ENCODE data around the gene NUFIP1.

The NUFIP1 gene

DNA sequence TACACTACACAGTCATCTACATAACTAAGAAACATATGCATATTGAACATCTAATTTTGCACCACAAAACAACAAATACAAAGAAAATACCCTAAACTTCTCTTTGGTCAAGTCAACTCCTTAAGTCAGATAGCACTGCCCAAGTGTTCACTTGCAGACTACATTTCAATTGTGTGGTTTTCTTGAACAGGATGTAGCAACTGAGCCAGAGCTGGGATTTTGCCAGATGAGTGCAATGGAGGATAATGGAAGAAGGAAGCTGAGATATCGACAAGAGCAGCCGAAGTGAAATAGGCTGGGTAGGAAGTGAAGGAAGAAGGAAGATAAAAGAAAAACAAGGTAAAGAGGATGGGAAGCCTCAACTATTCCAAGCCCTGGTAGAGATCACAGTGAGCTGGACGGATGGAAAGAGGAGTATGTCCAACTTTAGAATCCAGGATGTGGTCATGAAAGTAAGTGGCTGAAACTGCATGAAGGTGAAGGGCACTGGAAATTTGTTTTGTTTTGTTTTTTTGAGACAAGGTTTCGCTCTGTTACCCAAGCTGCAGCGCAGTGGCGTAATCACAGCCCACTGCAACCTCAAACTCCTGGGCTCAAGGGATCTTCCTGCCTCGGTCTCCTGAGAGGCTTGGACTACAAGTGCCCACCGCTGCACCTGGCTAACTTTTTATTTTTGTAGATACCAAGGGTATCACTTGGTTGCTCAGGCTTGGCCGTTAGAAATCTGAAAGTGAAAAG, 15.0 kb downstream of the NUFIP1 start:
- no peaks in the 10 kb centered on the region for H3K9me2 ChIP-seq (replicated peaks; ENCODE audit: insufficient read depth, low read length)
- TF ChIP-seq, protein P1, sequence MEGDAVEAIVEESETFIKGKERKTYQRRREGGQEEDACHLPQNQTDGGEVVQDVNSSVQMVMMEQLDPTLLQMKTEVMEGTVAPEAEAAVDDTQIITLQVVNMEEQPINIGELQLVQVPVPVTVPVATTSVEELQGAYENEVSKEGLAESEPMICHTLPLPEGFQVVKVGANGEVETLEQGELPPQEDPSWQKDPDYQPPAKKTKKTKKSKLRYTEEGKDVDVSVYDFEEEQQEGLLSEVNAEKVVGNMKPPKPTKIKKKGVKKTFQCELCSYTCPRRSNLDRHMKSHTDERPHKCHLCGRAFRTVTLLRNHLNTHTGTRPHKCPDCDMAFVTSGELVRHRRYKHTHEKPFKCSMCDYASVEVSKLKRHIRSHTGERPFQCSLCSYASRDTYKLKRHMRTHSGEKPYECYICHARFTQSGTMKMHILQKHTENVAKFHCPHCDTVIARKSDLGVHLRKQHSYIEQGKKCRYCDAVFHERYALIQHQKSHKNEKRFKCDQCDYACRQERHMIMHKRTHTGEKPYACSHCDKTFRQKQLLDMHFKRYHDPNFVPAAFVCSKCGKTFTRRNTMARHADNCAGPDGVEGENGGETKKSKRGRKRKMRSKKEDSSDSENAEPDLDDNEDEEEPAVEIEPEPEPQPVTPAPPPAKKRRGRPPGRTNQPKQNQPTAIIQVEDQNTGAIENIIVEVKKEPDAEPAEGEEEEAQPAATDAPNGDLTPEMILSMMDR (IDR thresholded peaks at IDR 0.05; ENCODE audit: low read length): no peak
- TF ChIP-seq EZH2phosphoT487 (IDR thresholded peaks at IDR 0.05; ENCODE audit: low read length) (no peak), EZH2 (optimal IDR thresholded peaks at IDR 0.05; ENCODE audit: low read depth, low read length) (no peak)
- no peaks in the 10 kb centered on the region for H3K4me1 ChIP-seq (ENCODE audit: low read length)
- no peaks in the 10 kb centered on the region for H3K27me3 ChIP-seq (replicated peaks; ENCODE audit: insufficient read depth, low read length)
- H3K36me3 ChIP-seq (replicated peaks; ENCODE audit: insufficient read depth, low read length): no peaks in the 10 kb centered on the region
- DNase-seq: no peak
- H3K4me2 ChIP-seq (ENCODE audit: low read depth, low read length): no peak overlapping the region
- no peaks in the 10 kb centered on the region for H4K20me1 ChIP-seq (ENCODE audit: insufficient read depth, low read length)
- no peaks in the 10 kb centered on the region for H3F3A ChIP-seq (ENCODE audit: insufficient read depth, low read length)
- H3K9me3 ChIP-seq (replicated peaks; ENCODE audit: insufficient read depth, low read length): no peaks in the 10 kb centered on the region
- no peak overlapping the region for H3K9ac ChIP-seq (ENCODE audit: low read length)
- H2AFZ ChIP-seq (ENCODE audit: low read length): no peak overlapping the region
- no peak overlapping the region for H3K4me3 ChIP-seq (ENCODE audit: low read length)
- H3K27ac ChIP-seq (ENCODE audit: low read length): no peak overlapping the region
- H3K79me2 ChIP-seq (ENCODE audit: low read length): no peaks in the 10 kb centered on the region

DNA sequence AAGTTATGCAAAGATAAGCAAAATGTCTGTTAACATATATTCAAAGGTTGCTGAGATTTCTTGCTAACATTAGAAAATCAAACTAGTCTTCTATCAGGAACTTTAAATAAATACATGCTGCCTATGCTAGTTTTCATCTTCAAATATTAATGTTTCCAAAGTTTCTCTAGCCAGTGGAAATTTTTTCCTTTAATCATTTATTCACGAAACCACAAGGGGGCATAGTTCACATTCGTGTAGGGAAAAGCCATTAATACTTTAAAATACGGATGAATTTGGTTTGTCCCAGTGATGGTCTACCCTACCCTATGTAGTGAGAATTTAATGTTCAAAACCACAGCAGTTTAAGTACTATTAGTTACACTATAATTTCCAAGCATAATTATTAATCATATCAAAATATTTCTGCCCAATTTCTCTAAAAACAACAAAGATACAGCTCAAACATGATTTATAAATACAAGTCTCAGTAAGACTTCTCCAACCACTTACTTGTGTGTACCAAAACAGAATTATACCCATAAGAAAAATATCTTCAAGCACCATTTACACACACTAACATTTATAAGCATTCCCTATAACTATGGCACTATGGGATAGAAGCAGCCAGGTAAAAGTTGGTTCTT, 16.2 kb downstream of the NUFIP1 start:
- Histone ChIP-seq H3K9me3 (replicated peaks; ENCODE audit: insufficient read depth, low read length) (no peaks in the 10 kb centered on the region), H3K4me3 (ENCODE audit: low read length) (no peak overlapping the region), H2AFZ (ENCODE audit: low read length) (no peak overlapping the region), H3F3A (ENCODE audit: insufficient read depth, low read length) (no peaks in the 10 kb centered on the region), H3K27me3 (replicated peaks; ENCODE audit: insufficient read depth, low read length) (no peaks in the 10 kb centered on the region), H3K79me2 (ENCODE audit: low read length) (no peaks in the 10 kb centered on the region), H3K4me2 (ENCODE audit: low read depth, low read length) (no peak overlapping the region), H3K9me2 (replicated peaks; ENCODE audit: insufficient read depth, low read length) (no peaks in the 10 kb centered on the region), H3K4me1 (ENCODE audit: low read length) (no peaks in the 10 kb centered on the region), H4K20me1 (ENCODE audit: insufficient read depth, low read length) (no peaks in the 10 kb centered on the region), H3K36me3 (replicated peaks; ENCODE audit: insufficient read depth, low read length) (no peaks in the 10 kb centered on the region), H3K9ac (ENCODE audit: low read length) (no peak overlapping the region), H3K27ac (ENCODE audit: low read length) (no peak overlapping the region)
- TF ChIP-seq EZH2phosphoT487 (IDR thresholded peaks at IDR 0.05; ENCODE audit: low read length): no peak
- TF ChIP-seq, protein P1 (IDR thresholded peaks at IDR 0.05; ENCODE audit: low read length): peak; percentile 25; the same call in 1 of the 2 replicates
- DNase-seq: no peak

DNA sequence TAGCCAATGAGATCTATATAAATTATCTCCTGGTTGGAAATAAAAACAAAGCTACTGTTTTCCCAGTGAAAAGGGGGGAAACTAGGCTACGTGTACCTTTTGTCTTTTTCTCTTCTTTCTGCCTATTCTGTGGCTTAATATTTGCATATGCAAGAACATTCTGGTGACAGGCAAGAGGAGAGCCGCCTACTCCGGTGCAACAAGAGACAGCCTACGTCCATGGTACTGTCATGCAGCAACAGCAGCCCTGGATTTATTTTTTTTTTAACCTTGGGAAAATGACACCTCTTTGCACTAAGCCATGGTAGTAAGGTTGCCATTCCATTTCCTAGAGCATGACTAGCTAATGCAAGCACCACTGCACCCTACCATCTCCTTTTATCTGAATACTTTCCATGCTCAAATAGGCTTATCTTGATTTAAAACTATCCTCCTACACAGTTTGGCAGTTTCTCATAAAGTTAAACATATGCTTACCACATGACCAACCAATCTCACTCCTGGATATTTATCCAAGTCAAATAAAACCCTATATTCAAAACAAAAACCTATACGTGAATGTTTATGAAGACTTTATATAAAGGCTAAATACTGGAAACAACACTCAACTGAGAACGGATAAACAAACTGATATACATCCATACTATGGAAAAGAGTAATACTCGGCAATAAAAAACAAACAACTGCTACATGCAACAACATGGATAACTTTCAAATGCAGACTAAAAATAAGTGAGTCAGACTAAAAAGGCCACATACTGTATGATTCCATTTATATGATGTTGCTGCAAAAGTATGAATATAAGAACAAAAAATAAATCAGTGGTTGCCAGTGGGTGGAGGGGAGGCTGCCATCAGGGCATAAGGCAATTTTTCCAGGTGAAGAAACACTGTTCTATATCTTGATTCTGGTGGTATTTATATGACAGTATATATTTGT, 17.3 kb downstream of the NUFIP1 start:
- Histone ChIP-seq H2AFZ (ENCODE audit: low read length) (no peak overlapping the region), H3K9me2 (replicated peaks; ENCODE audit: insufficient read depth, low read length) (no peaks in the 10 kb centered on the region), H3K79me2 (ENCODE audit: low read length) (no peaks in the 10 kb centered on the region), H4K20me1 (ENCODE audit: insufficient read depth, low read length) (no peaks in the 10 kb centered on the region), H3K9me3 (replicated peaks; ENCODE audit: insufficient read depth, low read length) (no peaks in the 10 kb centered on the region), H3K9ac (ENCODE audit: low read length) (no peak overlapping the region), H3K4me3 (ENCODE audit: low read length) (no peak overlapping the region), H3K4me2 (ENCODE audit: low read depth, low read length) (no peak overlapping the region), H3K27me3 (replicated peaks; ENCODE audit: insufficient read depth, low read length) (no peaks in the 10 kb centered on the region), H3K27ac (ENCODE audit: low read length) (no peak overlapping the region), H3K4me1 (ENCODE audit: low read length) (no peaks in the 10 kb centered on the region), H3F3A (ENCODE audit: insufficient read depth, low read length) (no peaks in the 10 kb centered on the region), H3K36me3 (replicated peaks; ENCODE audit: insufficient read depth, low read length) (no peaks in the 10 kb centered on the region)
- no peak for DNase-seq
- TF ChIP-seq EZH2phosphoT487 (IDR thresholded peaks at IDR 0.05; ENCODE audit: low read length): no peak
- TF ChIP-seq, protein P1 (IDR thresholded peaks at IDR 0.05; ENCODE audit: low read length): no peak
